ENCODE data around the gene INSIG2. TPM values are rescaled to one million over a fixed set of nuclear protein-coding genes. Genes with fewer than 3 reads are reported as not detected.

INSIG2 gene
- total and polyA plus RNA-seq, 2 of the 8 experiments (the other 6 are each of a cell fraction or from before 2014, with no cell fraction given), result 7.0 to 11.2 TPM

DNA sequence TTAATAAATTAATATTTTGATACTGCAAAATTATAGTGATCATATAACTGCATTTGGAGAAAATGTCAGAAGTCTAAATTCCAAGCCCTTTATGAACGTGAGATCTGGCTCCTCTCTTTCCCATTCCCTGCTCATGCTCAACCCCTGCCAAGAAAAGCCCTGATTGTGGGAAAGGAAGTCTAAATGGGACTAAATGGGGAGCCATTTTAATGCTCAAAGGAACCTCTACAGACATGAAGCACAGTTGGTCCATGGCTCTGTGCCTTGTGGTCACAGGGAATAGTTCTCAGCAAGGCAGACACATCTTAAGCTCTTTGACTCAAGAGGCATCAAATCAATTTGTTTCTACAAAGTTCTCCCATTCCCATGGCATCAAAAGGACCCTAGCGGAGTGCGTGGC lies 29.3 kb upstream of the INSIG2 start:
- Histone ChIP-seq H3K56ac (replicated peaks; ENCODE audit: insufficient read length, low read depth, low read length) (no peak overlapping the region), H3K79me2 (ENCODE audit: control insufficient read depth in 1 of 2, insufficient read depth in 2 of 2, low read length in 2 of 2) (no peaks in the 10 kb centered on the region), H3K79me1 (ENCODE audit: low read depth, low read length) (no peaks in the 10 kb centered on the region), H3K4me2 (ENCODE audit: insufficient read depth in 1 of 2, low read depth in 2 of 2, low read length in 2 of 2) (no peak overlapping the region), H2AFZ (ENCODE audit: low read length) (no peak overlapping the region), H3K18ac (ENCODE audit: extremely low read depth, low read length) (no peak overlapping the region), H2BK12ac (ENCODE audit: low read depth, low read length) (no peak overlapping the region), H4K91ac (replicated peaks; ENCODE audit: insufficient read length, low read length) (no peak overlapping the region), H2BK15ac (ENCODE audit: low read length) (no peak overlapping the region), H2BK5ac (ENCODE audit: low read depth, low read length) (no peak overlapping the region), H3K9me3 (ENCODE audit: insufficient read depth in 2 of 2, low read depth in 1 of 2, low read length in 1 of 2) (no peaks in the 10 kb centered on the region), H3K27ac (ENCODE audit: low read depth, low read length) (no peak overlapping the region), H4K8ac (ENCODE audit: extremely low read depth, insufficient read depth, low read length) (no peak overlapping the region), H3K27me3 (replicated peaks in 1 of 4; ENCODE audit: control insufficient read depth in 3 of 4, extremely low read depth in 1 of 4, insufficient read depth in 3 of 4, low read length in 3 of 4) (no peaks in the 10 kb centered on the region), H4K20me1 (replicated peaks in 1 of 2; ENCODE audit: control insufficient read depth in 1 of 2, insufficient read depth in 2 of 2, low read length in 2 of 2) (no peaks in the 10 kb centered on the region), H4K5ac (ENCODE audit: insufficient read length, low read depth, low read length) (no peak overlapping the region), H3K23ac (ENCODE audit: insufficient read length) (no peak overlapping the region), H3K14ac (ENCODE audit: insufficient read length) (no peak overlapping the region), H3K9ac (replicated peaks in 1 of 4; ENCODE audit: extremely low read depth in 1 of 4, low read depth in 3 of 4, low read length in 3 of 4) (no peak overlapping the region), H3K23me2 (ENCODE audit: low read depth, low read length) (peaks cover 2% of the 10 kb centered on the region; the same call in 1 of the 2 replicates), H2BK120ac (replicated peaks; ENCODE audit: low read depth, low read length) (no peak overlapping the region), H2BK20ac (ENCODE audit: low read length) (0 out of 2 replicates have a peak overlapping the region, but pooled peaks have one; percentile 6), H3K4me1 (replicated peaks in 1 of 4; ENCODE audit: control insufficient read depth in 3 of 4, insufficient read depth in 4 of 4, low read length in 3 of 4) (no peaks in the 10 kb centered on the region), H3K4me3 (ENCODE audit: extremely low read depth in 1 of 4, insufficient read depth in 2 of 4, low read depth in 3 of 4, low read length in 4 of 4) (no peak overlapping the region), H3K36me3 (ENCODE audit: control insufficient read depth in 2 of 4, insufficient read depth in 4 of 4, low read length in 3 of 4) (no peaks in the 10 kb centered on the region), H2AK5ac (ENCODE audit: low read depth, low read length) (no peak overlapping the region), H3K4ac (replicated peaks; ENCODE audit: insufficient read length, low read depth, low read length) (no peak overlapping the region)
- 93% methylated on average over 3 of the region's 3 CpGs; no CpG with 5 or more reads in 1 of the 2 experiments for WGBS, 2 experiments (ENCODE audit: extremely low coverage in 1 of 2, insufficient coverage in 1 of 2, insufficient read length in 1 of 2, insufficient replicate concordance in 2 of 2, low coverage in 1 of 2, low lambda C conversion rate in 2 of 2, missing lambda C conversion rate in 1 of 2)
- DNase-seq (ENCODE audit: low read depth in 1 of 2, low spot score in 2 of 2) (no peak), FAIRE-seq (no peak)
- ChIA-PET CTCF (ENCODE audit: partially characterized antibody) (interaction anchor here (1.2 to 12.2 kb wide), 4 partner anchors 7 to 56 kb away, joined by 3 to 147 read pairs (median 18); no protein-coding TSS in a partner anchor), POLR2A (ENCODE audit: partially characterized antibody) (no interaction called here)
- no peak for TF ChIP-seq GTF2F1 (IDR thresholded peaks at IDR 0.05; ENCODE audit: borderline replicate concordance, low read depth, low read length)
- no peak for TF ChIP-seq ZNF274 (IDR thresholded peaks at IDR 0.05; ENCODE audit: borderline replicate concordance, extremely low read depth, low read length)
- TF ChIP-seq EGR1 (IDR thresholded peaks at IDR 0.05; ENCODE audit: borderline replicate concordance, low read depth, low read length), result no peak
- TF ChIP-seq EP300 (IDR thresholded peaks at IDR 0.05; ENCODE audit: borderline replicate concordance in 1 of 2, low read depth in 2 of 2, low read length in 2 of 2), result no peak
- no peak for TF ChIP-seq CTBP2 (IDR thresholded peaks at IDR 0.05; ENCODE audit: borderline replicate concordance, insufficient read depth, insufficient read length, low read length)
- TF ChIP-seq CHD1 (IDR thresholded peaks at IDR 0.05; ENCODE audit: low read depth, low read length), result no peak
